ENCODE measurements around the gene NPSR1.
A peak's percentile ranks its signal among the peaks of the same experiment; 100 is the strongest.

The NPSR1 gene

GRCh38 chr7:34720289-34720688, 62.3 kb downstream of the NPSR1 start:
- DNase-seq (ENCODE audit: low read depth): no peak

GRCh38 chr7:34723338-34723737, 65.3 kb downstream of the NPSR1 start:
- no peak for DNase-seq (ENCODE audit: low read depth)

DNA sequence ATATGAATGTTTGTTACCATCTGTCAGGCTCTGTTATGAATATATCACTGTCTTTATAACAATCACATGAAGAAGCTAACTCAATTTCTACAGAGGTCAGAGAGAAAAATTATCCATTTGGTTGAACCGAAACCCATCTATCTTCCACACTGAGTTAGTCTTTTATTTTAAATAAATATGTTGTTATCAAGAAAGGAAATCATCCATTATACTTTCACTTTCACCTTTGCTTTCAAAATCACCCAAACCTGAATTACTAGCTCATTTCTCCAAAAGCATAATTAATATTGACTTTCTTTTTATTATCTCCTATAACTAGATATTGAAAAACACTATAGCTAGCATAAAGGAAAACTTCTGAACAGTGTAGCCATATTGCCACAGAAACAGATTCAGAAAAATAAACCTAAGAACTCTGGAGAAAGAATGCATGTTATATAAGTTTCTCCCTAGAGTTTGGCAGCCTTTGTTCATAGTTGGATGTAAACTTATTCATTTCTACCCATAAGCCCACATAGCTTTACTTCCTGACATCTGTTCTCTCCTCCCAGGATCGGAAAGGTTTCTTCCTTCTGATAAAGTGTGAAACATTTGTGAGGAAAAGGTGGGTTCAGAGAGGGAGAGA, 66.0 kb downstream of the NPSR1 start:
- DNase-seq (ENCODE audit: low read depth): no peak

DNA sequence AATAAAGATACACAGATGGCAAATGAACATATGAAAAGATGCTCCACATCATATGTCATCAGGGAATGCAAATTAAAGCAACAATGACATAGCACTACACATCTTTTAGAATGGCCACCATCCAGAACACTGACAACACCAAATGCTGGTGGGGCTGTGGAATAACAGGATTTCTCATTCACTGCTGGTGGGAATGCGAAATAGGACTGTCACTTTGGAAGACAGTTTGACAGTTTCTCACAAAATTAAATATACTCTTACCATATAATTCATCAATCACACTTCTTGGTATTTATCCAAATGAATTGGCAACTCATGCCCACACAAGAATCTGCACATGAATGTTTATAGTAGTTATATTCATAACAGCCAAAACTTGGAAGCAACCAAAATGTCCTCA, 68.2 kb downstream of the NPSR1 start:
- no peak for DNase-seq (ENCODE audit: low read depth)

DNA sequence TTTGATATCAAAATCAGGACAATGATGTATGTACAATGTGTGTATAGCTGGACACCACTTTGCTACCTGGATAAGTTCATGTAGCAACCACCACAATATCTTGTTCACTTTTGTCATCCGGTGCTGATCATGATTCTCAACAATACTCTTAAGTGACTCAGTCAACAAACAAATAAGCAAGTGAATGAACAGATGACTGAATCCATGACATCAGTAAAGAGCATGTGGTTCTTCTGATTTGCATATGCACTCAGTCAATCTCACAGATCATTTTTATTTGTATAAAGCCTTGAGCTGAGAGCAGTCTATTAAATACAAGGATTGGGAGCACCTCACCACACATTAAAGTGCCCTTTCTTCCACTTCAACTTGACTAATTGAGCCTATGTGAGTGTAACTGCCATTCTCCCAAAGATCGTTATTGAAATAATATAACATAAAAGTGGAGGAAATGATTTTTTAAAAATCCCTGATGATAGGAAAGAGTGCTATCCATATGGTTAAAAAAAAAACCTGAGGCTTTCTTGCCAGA, 69.5 kb downstream of the NPSR1 start:
- DNase-seq (ENCODE audit: low read depth): no peak

- no peak for DNase-seq (ENCODE audit: low read depth)
Measured at GRCh38 chr7:34728156-34728555, 70.1 kb downstream of the NPSR1 start.

DNA sequence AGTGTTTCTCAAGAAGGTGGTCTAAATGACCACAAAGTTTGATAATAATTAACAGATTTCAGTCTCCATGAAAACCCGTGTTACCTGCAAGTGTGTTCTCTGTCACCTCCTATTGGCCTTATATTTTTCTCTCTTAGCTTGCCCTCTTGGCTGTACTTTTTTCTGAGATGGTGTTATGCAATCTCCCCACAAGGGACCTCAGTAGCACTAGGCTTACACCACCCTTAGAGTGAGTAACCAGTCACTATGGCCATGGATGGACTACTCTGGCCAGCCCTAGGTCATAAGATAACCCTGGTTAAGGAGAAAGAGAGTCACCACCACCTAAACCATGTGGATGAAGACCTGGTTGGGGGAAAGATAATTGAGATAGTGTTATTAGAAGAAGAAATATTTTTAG, 76.8 kb downstream of the NPSR1 start:
- no peak for DNase-seq (ENCODE audit: low read depth)

GRCh38 chr7:34735526-34735925, 77.5 kb downstream of the NPSR1 start:
- DNase-seq (ENCODE audit: low read depth): no peak

DNA sequence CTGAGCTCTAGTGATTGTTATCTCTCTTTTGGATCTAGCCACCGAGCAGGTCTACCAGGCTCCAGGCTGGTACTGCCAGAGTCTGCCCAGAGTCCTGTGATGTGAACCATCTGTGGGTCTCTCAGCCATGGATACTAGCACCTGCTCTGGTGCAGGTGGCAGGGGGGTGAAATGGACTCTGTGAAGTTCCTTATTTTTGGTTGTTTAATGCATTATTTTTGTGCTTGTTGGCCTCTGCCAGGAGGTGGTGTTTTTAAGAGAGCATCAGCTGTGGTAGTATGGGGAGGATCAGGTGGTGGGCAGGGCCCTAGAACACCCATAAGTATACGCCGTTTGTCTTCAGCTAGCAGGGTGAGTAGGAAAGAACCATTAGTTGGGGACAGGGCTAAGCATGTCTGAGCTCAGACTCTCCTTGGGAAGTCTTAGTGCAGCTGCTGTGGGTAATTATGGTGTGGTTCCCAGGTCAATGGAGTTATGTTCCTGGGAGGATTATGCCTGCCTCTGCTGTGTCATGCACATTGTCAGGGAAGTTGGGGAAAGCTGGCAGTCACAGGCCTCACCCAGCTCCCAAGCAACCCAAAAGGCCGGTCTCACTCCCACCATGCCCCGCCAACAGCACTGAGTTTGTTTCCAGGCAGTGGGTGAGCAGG, 81.8 kb downstream of the NPSR1 start:
- DNase-seq (ENCODE audit: low read depth): no peak

- DNase-seq (ENCODE audit: low read depth): no peak
Measured at GRCh38 chr7:34740840-34741239, 82.8 kb downstream of the NPSR1 start.

GRCh38 chr7:34747176-34747781, 89.3 kb downstream of the NPSR1 start:
- DNase-seq (ENCODE audit: low read depth): no peak

- DNase-seq (ENCODE audit: low read depth): peak; percentile 13
Measured at GRCh38 chr7:34747867-34748727, 90.1 kb downstream of the NPSR1 start.

DNA sequence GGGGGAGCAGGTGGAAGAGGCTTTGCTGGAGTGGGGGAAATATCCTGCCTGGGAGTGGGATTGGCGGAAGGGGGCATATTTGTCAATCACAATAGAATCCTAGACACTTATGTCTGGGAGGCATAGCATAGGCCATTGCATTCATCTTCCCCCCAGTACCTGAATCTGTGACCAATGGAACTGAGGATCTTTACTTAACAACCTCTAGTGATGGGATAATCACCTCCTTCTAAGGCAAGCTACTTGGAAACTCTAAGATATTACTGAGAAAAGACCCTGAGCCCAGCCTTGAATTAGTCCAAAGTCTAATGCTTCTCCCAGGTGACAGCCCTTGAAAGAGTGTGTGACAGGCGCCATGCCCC, 90.7 kb downstream of the NPSR1 start:
- DNase-seq (ENCODE audit: low read depth): no peak

GRCh38 chr7:34749446-34749845, 91.4 kb downstream of the NPSR1 start:
- no peak for DNase-seq (ENCODE audit: low read depth)

DNA sequence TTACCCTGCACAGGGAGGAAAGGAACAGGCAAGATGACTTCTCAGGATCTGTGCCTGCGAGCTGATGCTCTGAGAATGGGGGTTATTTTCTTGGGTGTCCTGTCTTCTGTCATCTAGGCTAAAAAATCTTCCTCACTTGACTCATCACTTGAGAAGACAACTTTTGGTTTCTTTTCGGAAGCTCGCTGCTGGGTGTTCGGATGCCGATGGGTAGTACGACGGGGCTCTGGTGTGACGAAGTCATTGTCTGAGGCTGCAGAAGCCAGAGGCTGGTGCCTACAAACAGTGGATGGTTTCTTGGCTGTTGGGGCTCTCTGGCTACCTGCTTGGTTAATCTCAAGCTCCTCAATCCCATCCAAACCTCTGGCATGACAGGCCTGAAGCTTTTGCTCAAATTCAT, 92.2 kb downstream of the NPSR1 start:
- no peak for DNase-seq (ENCODE audit: low read depth)

DNA sequence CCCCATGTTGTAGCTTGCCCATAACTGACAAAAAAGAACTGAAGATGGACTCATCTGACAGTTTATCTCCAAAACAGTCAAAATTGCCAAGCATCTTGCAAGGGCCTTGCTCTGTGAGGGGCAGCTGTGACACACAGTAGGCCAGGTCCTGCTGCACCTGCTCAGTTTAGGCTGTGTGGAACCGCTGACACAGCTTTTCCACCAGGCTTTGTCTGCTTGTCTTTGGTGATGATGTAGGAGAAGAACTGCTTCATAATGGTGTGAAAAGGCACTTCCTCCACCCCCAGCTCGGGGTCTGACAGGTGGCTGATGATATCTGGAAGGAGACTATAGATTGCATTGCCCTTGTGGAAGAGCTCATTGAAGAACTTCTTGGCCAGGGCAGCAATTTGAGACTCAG, 92.6 kb downstream of the NPSR1 start:
- DNase-seq (ENCODE audit: low read depth): no peak

- DNase-seq (ENCODE audit: low read depth): no peak
Measured at GRCh38 chr7:34751725-34752643, 94.0 kb downstream of the NPSR1 start.

DNA sequence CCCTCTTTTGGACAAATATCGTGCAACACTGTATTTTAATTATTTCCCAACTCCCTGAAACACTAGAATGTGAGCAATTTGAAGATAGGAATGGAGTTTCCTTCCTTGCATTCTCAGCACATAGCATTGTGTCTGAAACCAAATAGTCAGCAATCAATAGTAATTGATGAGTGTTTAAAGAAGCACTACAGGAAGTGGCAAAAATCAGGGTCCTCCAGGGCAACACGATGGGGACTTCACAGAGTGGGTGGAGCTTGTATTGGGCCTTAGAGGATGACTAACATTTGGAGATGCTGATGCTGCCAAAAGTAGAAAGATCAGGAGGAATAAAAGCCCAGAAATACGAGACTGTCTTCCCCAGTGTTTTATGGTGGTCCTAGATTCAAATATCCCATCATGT, 94.9 kb downstream of the NPSR1 start:
- no peak for DNase-seq (ENCODE audit: low read depth)

DNA sequence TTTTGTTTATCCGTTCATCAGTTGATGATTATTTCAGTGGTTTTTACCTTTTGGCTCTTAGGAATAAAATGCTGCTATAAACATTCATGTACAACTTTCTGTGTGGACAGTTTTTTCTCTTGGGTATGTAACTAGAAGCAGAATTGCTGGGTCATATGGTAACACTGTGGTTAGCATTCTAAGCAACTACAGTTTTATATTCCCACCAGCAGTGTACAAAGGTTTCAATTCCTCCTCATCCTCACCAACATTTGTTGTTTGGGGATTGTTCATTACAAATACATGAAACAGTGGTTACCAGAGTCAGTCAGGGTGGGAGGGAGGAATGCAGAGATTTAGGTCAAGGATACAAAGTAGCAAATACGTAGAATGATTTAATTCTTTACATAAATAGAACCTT, 97.0 kb downstream of the NPSR1 start:
- DNase-seq (ENCODE audit: low read depth): no peak

DNA sequence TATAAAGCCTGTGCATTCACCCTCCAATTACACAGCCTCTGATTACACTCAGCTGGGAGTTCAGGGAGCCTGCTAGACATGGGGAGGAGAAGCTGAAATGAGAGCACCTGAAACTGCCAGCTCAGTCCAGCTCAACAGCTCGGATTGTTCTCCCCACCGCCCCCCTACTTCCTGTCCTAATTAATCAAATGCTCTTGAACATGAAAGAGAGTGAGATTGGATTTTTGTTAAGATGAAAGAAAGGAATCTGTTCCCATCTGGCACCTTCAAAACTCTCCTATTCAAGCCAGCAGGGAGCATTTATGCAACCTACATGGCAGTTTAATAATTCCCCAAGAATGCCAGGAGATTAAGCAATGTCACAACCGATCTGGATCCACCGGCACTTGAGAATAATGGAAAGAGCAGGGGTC, 98.0 kb downstream of the NPSR1 start:
- DNase-seq (ENCODE audit: low read depth): no peak

DNA sequence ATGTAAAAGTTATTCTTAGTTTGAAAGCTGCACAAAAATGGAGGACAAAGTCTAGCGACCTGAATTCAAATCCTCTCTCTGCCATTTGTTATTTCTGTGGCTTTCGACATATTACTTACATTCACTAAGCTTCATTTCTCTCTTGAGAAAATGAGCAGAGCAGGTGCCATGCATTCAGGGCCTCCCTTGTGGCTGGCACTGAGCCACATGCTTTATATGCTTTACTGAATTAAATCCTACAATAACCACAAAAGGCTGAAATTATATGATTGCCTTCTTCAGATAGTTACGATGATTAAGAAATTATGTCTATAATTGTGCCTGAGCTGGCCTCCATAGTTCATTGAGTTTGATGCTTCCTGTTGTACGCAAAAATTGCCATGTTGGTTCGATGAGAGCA, 98.7 kb downstream of the NPSR1 start:
- no peak for DNase-seq (ENCODE audit: low read depth)
